ENCODE results near the gene SPTBN5.

SPTBN5 gene

GRCh38 chr15:41852736-41853590, 40.9 kb downstream of the SPTBN5 start:
- no peak for TF ChIP-seq REST (IDR thresholded peaks at IDR 0.05; ENCODE audit: insufficient read depth in 1 of 2, low read depth in 2 of 2, low read length in 2 of 2)
- TF ChIP-seq FOXP2 (optimal IDR thresholded peaks at IDR 0.05; ENCODE audit: borderline replicate concordance, extremely low read depth, extremely low read length, insufficient read depth), result no peak
- TF ChIP-seq TAF1 (IDR thresholded peaks at IDR 0.05; ENCODE audit: borderline replicate concordance, insufficient read depth, low read length), result no peak
- TF ChIP-seq POLR2AphosphoS5 (IDR thresholded peaks at IDR 0.05; ENCODE audit: low read depth, low read length), result no peak
- TF ChIP-seq SIN3A (IDR thresholded peaks at IDR 0.05; ENCODE audit: borderline replicate concordance, insufficient read depth, low read length), result no peak

- TF ChIP-seq SIN3A (IDR thresholded peaks at IDR 0.05; ENCODE audit: borderline replicate concordance, insufficient read depth, low read length) (no peak), FOXP2 (optimal IDR thresholded peaks at IDR 0.05; ENCODE audit: borderline replicate concordance, extremely low read depth, extremely low read length, insufficient read depth) (no peak), REST (IDR thresholded peaks at IDR 0.05; ENCODE audit: insufficient read depth in 1 of 2, low read depth in 2 of 2, low read length in 2 of 2) (no peak)
Measured at GRCh38 chr15:41851755-41852370, 42.0 kb downstream of the SPTBN5 start.

GRCh38 chr15:41851167-41851523, 42.7 kb downstream of the SPTBN5 start:
- no peak for TF ChIP-seq FOXP2 (optimal IDR thresholded peaks at IDR 0.05; ENCODE audit: borderline replicate concordance, extremely low read depth, extremely low read length, insufficient read depth)
- TF ChIP-seq POLR2AphosphoS5 (IDR thresholded peaks at IDR 0.05; ENCODE audit: low read depth, low read length), result no peak
- TF ChIP-seq TAF1 (IDR thresholded peaks at IDR 0.05; ENCODE audit: borderline replicate concordance, insufficient read depth, low read length), result no peak
- TF ChIP-seq SIN3A (IDR thresholded peaks at IDR 0.05; ENCODE audit: borderline replicate concordance, insufficient read depth, low read length), result no peak
- TF ChIP-seq REST (IDR thresholded peaks at IDR 0.05; ENCODE audit: insufficient read depth in 1 of 2, low read depth in 2 of 2, low read length in 2 of 2), result no peak

- TF ChIP-seq SIN3A (IDR thresholded peaks at IDR 0.05; ENCODE audit: borderline replicate concordance, insufficient read depth, low read length) (no peak), POLR2AphosphoS5 (IDR thresholded peaks at IDR 0.05; ENCODE audit: low read depth, low read length) (no peak), REST (IDR thresholded peaks at IDR 0.05; ENCODE audit: insufficient read depth in 1 of 2, low read depth in 2 of 2, low read length in 2 of 2) (no peak), TAF1 (IDR thresholded peaks at IDR 0.05; ENCODE audit: borderline replicate concordance, insufficient read depth, low read length) (no peak), FOXP2 (optimal IDR thresholded peaks at IDR 0.05; ENCODE audit: borderline replicate concordance, extremely low read depth, extremely low read length, insufficient read depth) (no peak)
Measured at GRCh38 chr15:41850482-41851166, 43.2 kb downstream of the SPTBN5 start.
